GM21423 (cell line): ENCODE results near the gene VN1R5.

Experiments
- ATAC-seq: cut with Tn5 transposase; IDR thresholded peaks from one replicate; pipeline ENCODE4 v1.9.1; 2021; ENCODE audit warnings: mild to moderate bottlenecking, moderate library complexity; ENCODE audit not compliant: unreplicated experiment

The VN1R5 gene

GRCh38 chr1:247299723-247300381, 44.0 kb downstream of the VN1R5 start:
- no peak for ATAC-seq

GRCh38 chr1:247300491-247301175, 44.8 kb downstream of the VN1R5 start:
- ATAC-seq = no peak

GRCh38 chr1:247301176-247301540, 45.3 kb downstream of the VN1R5 start:
- no peak for ATAC-seq

- ATAC-seq = no peak
These were observed 47.3 kb downstream of the VN1R5 start for GRCh38 chr1:247303216-247303615.

- ATAC-seq = no peak
These were observed 48.2 kb downstream of the VN1R5 start for GRCh38 chr1:247304031-247304430.
